T-cell (primary cell): ENCODE data around the gene YWHAH. TPM values are rescaled to one million over a fixed set of nuclear protein-coding genes. Genes with fewer than 3 reads are reported as not detected.
A peak's percentile ranks its signal among the peaks of the same experiment; 100 is the strongest.

Source experiments
- ATAC-seq, 4 experiments: fragments of 200-7000 bp in 3 of 4; fragments of 150-1000 bp in 1 of 4; cut with Tn5 transposase; replicated peaks in 1 of 4; 1 replicate in 3 of 4; 2 replicates in 1 of 4; pipeline ENCODE4 v1.10.0; 2021; ENCODE audit warnings: moderate library complexity in 3 of 4, mild to moderate bottlenecking in 2 of 4, moderate number of reproducible peaks in 1 of 4
- CTCF ChIA-PET, 2 donors: fragments of 300-600 bp; sonication (Branson Sonifier 250); formaldehyde crosslinking; loops; one replicate each; lab custom pipeline; 2022; ENCODE audit warnings: antibody characterized with exemption in 2 of 2; lab: Charles Lee
- POLR2A ChIA-PET, 2 donors: fragments of 300-600 bp; sonication (Branson Sonifier 250); formaldehyde crosslinking; loops; one replicate each; lab custom pipeline; 2022; ENCODE audit warnings: antibody characterized with exemption in 2 of 2; lab: Charles Lee
- DNase-seq, 35 experiments: peaks; one replicate each; pipeline versions ENCODE4 v3.0.0 to v3.0.0-alpha.2; 2013 to 2023
- H3K27ac ChIP-seq: one replicate; pipeline ENCODE4 v1.5.1; 2013; ENCODE audit warnings: low read length
- H3K27me3 ChIP-seq, 2 experiments: replicated peaks in 1 of 2; 1 replicate in 1 of 2; 2 replicates in 1 of 2; pipeline versions ENCODE4 v1.6.1 to v1.7.0; 2013; ENCODE audit warnings: low read length in 1 of 2, mixed read lengths in 1 of 2; ENCODE audit not compliant: control insufficient read depth in 2 of 2, insufficient read depth in 2 of 2; ENCODE audit errors: extremely low read depth in 1 of 2
- H3K36me3 ChIP-seq, 2 donors: 1 replicate in 1 of 2; 2 replicates in 1 of 2; pipeline versions ENCODE4 v1.6.1 to v1.7.0; 2013; ENCODE audit warnings: low read length in 1 of 2; ENCODE audit not compliant: control insufficient read depth in 2 of 2, insufficient read depth in 1 of 2; ENCODE audit errors: extremely low read depth in 1 of 2
- H3K4me1 ChIP-seq, 2 experiments: 1 replicate in 1 of 2; 2 replicates in 1 of 2; pipeline versions ENCODE4 v1.6.1 to v1.7.0; 2013; ENCODE audit warnings: low read length in 2 of 2, mixed read lengths in 1 of 2; ENCODE audit not compliant: insufficient read depth in 2 of 2, control insufficient read depth in 1 of 2; ENCODE audit errors: extremely low read depth in 1 of 2
- H3K4me3 ChIP-seq, 2 donors: 1 replicate in 1 of 2; 2 replicates in 1 of 2; pipeline versions ENCODE4 v1.5.1 to v1.7.0; 2013; ENCODE audit warnings: mild to moderate bottlenecking in 2 of 2, low read length in 1 of 2, moderate library complexity in 1 of 2; ENCODE audit not compliant: control insufficient read depth in 1 of 2; ENCODE audit errors: extremely low read depth in 1 of 2
- H3K9me3 ChIP-seq: 2 replicates; pipeline ENCODE4 v1.7.0; 2013
- H3K27ac Mint-ChIP-seq, 2 donors: one replicate each; pipeline ENCODE4 v1.8.0; 2020 to 2021; ENCODE audit warnings: mild to moderate bottlenecking in 2 of 2, mixed read lengths in 2 of 2
- H3K27me3 Mint-ChIP-seq, 2 donors: one replicate each; pipeline ENCODE4 v1.8.0; 2021 to 2022; ENCODE audit warnings: mixed read lengths in 2 of 2
- H3K36me3 Mint-ChIP-seq: one replicate; pipeline ENCODE4 v1.8.0; 2021; ENCODE audit warnings: mixed read lengths
- H3K4me1 Mint-ChIP-seq, 3 donors: one replicate each; pipeline ENCODE4 v1.8.0; 2020 to 2022; ENCODE audit warnings: mixed read lengths in 3 of 3, mild to moderate bottlenecking in 1 of 3
- H3K4me3 Mint-ChIP-seq, 3 donors: one replicate each; pipeline ENCODE4 v1.8.0; 2020 to 2022; ENCODE audit warnings: mild to moderate bottlenecking in 3 of 3, mixed read lengths in 3 of 3, moderate library complexity in 3 of 3
- H3K9me3 Mint-ChIP-seq, 3 donors: one replicate each; pipeline ENCODE4 v1.8.0; 2020 to 2022; ENCODE audit warnings: mixed read lengths in 3 of 3
- WGBS: methylation state at CpG from one replicate; pipeline ENCODE4 v1.1.5; 2013; ENCODE audit warnings: missing lambda C conversion rate; ENCODE audit not compliant: insufficient coverage; 5-methylcytosine and 5-hydroxymethylcytosine counted together
- total RNA-seq, 35 experiments: library from RNA in 6 of 35; stranded (reverse) in 6 of 35; fragments of 120-200 nt in 1 of 35; gene quantifications; one replicate each; pipeline versions ENCODE4 v1.2.1 to v1.2.4 and lab custom pipeline; 2013 to 2026

Gene YWHAH
- total RNA-seq, 5 donors from 2014 or later (not counting 1 experiment from before 2014, with no cell fraction given): 17.7 to 49.5 (median 42.1) TPM

DNA sequence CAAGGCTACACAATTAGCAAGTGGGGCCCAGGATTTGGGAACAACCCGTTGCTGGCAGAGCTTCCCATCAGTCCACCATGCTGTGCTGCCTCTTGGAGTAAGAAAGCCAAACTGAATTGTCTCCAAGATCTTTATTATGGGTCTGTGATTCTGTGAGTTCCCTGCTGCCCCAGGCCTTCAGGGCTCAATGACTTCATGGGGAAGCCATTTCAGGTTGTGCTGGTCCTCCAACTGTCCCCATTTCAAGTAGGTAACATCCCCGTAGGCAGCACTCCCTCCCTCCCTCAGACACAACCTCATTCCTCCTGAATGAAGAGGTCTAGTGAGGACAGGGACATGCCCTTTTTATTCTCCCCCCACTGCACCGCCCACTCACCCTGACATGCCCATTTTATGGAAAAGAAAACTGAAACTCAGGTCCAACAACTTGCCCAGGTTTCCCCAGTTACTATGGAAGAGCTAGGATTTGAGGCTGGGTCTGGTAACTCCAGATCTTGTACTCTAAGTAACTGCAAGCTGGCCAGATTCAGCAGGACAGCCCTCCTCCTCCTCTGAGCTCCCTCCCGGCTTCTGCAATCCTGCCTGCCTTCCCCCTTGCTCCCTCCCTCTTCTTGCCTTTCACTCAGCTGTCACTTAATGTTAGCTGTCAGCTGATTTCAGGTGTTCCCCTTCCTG is 8.2 kb upstream of the YWHAH start:
- DNase-seq (no peak), ATAC-seq (no peak)
- 92% methylated on average over 2 of the region's 4 CpGs for WGBS
- CTCF ChIA-PET: no interaction called here
- H3K9me3 ChIP-seq: no peaks in the 10 kb centered on the region
- POLR2A ChIA-PET: interaction anchor here in 1 of 2 donors (0.6 kb wide), 1 partner anchor 73 kb away, joined by 3 read pairs; no protein-coding TSS in a partner anchor
- H3K27me3 ChIP-seq: peaks cover 0 to 9% of the 10 kb centered on the region in 2 experiments
- H3K4me1 ChIP-seq: no peaks in the 10 kb centered on the region
- no peak overlapping the region for H3K27ac ChIP-seq
- Mint-ChIP-seq H3K36me3 (no peaks in the 10 kb centered on the region), H3K4me3 (no peak overlapping the region), H3K4me1 (no peaks in the 10 kb centered on the region), H3K9me3 (no peaks in the 10 kb centered on the region), H3K27me3 (peaks cover 3 to 4% of the 10 kb centered on the region in 2 donors), H3K27ac (no peak overlapping the region)
- H3K4me3 ChIP-seq: no peak overlapping the region
- no peaks in the 10 kb centered on the region for H3K36me3 ChIP-seq

DNA sequence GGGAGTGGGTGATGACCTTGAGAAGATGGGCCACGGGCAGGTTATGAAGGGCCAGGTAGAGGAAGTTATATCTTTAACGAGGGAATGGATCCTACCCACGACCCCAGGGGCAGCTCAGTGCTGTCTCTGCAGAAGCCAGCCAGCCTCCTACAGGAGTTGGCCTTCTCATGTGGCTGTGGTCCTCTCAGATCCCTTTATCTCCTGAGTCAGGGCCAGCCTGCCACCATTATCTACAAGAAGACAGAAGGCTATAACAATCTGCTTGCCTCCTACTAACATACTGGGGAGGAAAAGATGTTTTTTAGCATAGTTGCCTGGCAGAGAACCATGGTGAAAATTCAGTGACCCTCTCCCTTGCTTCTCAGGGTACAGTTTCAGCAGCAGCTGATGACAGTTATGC is 7.0 kb upstream of the YWHAH start:
- Mint-ChIP-seq H3K4me1 (peaks cover 0 to 5% (median 0%) of the 10 kb centered on the region in 3 donors), H3K27me3 (peaks cover 0 to 3% of the 10 kb centered on the region in 2 donors)
- CTCF ChIA-PET: no interaction called here

DNA sequence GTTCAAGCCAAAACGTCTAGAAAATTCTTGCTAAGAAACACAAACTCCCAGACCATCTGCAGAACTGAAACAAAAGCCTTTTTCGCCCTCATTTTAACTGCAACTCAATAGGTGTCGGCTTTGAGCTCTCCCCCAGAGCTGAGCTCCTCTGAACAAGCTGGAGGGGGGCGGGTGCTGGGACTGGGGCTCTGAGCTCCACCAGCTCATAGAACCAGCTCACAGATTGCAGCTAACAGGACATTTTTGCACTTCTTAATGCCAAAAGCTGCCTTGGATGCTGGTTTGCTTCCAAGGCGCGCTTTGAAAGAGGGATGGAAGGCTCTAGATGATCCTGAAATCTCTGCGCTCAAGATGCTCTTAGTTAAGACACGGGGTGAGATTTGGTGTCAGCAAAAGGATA is 6.0 kb upstream of the YWHAH start:
- WGBS: 71% methylated on average over 3 of the region's 8 CpGs
- Histone ChIP-seq H3K36me3 (no peaks in the 10 kb centered on the region), H3K9me3 (no peaks in the 10 kb centered on the region), H3K27me3 (peaks cover 0 to 1% of the 10 kb centered on the region in 2 experiments), H3K4me1 (peaks cover 0 to 2% of the 10 kb centered on the region in 2 experiments), H3K27ac (no peak overlapping the region), H3K4me3 (no peak overlapping the region)
- H3K27ac Mint-ChIP-seq: no peak overlapping the region
- DNase-seq (no peak), ATAC-seq (no peak)
- POLR2A ChIA-PET: no interaction called here
- CTCF ChIA-PET: interaction anchor here in 1 of 2 donors (0.5 kb wide), 1 partner anchor 126 kb away, joined by 4 read pairs; no protein-coding TSS in a partner anchor
- H3K9me3 Mint-ChIP-seq: no peaks in the 10 kb centered on the region
- peaks cover 0 to 8% (median 3%) of the 10 kb centered on the region in 3 donors for H3K4me1 Mint-ChIP-seq
- H3K4me3 Mint-ChIP-seq: no peak overlapping the region
- peaks cover 0 to 3% of the 10 kb centered on the region in 2 donors for H3K27me3 Mint-ChIP-seq
- no peaks in the 10 kb centered on the region for H3K36me3 Mint-ChIP-seq

More for the DNA sequence above, 7.0 kb upstream of the YWHAH start:
- Histone ChIP-seq H3K4me3 (no peak overlapping the region), H3K36me3 (no peaks in the 10 kb centered on the region), H3K27ac (no peak overlapping the region), H3K27me3 (peaks cover 0 to 5% of the 10 kb centered on the region in 2 experiments), H3K4me1 (no peaks in the 10 kb centered on the region), H3K9me3 (no peaks in the 10 kb centered on the region)
- Mint-ChIP-seq H3K9me3 (no peaks in the 10 kb centered on the region), H3K4me3 (no peak overlapping the region), H3K27ac (no peak overlapping the region), H3K36me3 (no peaks in the 10 kb centered on the region)
- 80% methylated on average over 1 of the region's 3 CpGs for WGBS
- ATAC-seq (no peak), DNase-seq (no peak)
- POLR2A ChIA-PET: no interaction called here

DNA sequence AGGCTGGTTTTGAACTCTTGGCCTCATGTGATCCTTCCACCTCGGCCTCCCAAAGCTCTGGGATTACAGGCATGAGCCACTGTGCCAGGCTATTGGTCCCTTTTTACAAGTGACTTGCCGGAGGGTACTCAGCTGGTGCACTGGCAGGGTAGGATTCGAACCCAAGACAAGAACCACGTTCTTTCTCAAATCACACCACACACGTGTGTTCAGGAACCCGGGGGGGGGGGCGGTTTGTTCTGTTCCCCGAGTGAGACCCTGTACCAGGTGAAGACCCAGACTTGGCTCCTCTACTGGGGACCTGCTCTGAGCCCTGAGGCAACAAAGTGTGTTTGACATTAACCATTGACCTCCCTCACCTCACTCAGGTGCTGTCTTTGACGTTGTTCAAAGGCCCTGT is 3.8 kb upstream of the YWHAH start:
- ChIA-PET CTCF (no interaction called here), POLR2A (no interaction called here)
- Histone ChIP-seq H3K4me3 (no peak overlapping the region), H3K9me3 (no peaks in the 10 kb centered on the region), H3K27me3 (no peaks in the 10 kb centered on the region), H3K4me1 (peaks cover 6 to 14% of the 10 kb centered on the region in 2 experiments), H3K36me3 (no peaks in the 10 kb centered on the region), H3K27ac (no peak overlapping the region)
- H3K27me3 Mint-ChIP-seq: peaks cover 0 to 3% of the 10 kb centered on the region in 2 donors
- H3K27ac Mint-ChIP-seq: no peak overlapping the region
- DNase-seq (no peak), ATAC-seq (no peak)
- WGBS: 93% methylated on average over 7 of the region's 9 CpGs
- peaks cover 0 to 15% (median 7%) of the 10 kb centered on the region in 3 donors for H3K4me1 Mint-ChIP-seq
- no peaks in the 10 kb centered on the region for H3K9me3 Mint-ChIP-seq
- no peaks in the 10 kb centered on the region for H3K36me3 Mint-ChIP-seq
- no peak overlapping the region for H3K4me3 Mint-ChIP-seq

DNA sequence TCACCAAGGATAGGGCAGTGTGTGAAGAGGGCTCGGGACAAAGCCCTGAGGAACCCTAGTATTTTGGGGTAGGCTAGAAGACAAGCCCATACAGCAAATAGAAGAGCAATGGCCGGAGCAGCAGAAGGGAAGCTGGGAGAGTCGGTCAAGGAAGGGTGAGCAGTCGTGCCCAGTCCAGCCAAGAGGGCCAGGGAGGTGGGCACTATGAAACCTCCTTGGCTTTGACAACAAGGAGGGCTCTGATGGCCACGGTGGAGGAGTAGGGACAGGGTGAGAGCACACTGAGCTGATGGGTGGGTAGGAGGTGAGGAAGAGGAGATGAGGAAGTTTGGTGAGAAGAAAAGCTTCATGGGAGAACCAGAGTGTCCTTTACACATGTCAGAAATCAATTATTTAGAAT is 2.2 kb upstream of the YWHAH start:
- ChIA-PET CTCF (interaction anchor here in 1 of 2 donors (1.1 kb wide), 1 partner anchor 35 kb away, joined by 4 read pairs; no protein-coding TSS in a partner anchor), POLR2A (no interaction called here)
- no peaks in the 10 kb centered on the region for H3K36me3 Mint-ChIP-seq
- DNase-seq: no peak
- H3K27me3 Mint-ChIP-seq: peaks cover 0 to under 1% of the 10 kb centered on the region in 2 donors
- peak overlapping the region in 2 of 3 donors; percentile 21 to 39 for H3K4me3 Mint-ChIP-seq
- H3K4me1 Mint-ChIP-seq: peaks cover 2 to 18% (median 9%) of the 10 kb centered on the region in 3 donors
- no peak overlapping the region for H3K27ac ChIP-seq
- H3K9me3 ChIP-seq: no peaks in the 10 kb centered on the region
- H3K9me3 Mint-ChIP-seq: no peaks in the 10 kb centered on the region
- H3K36me3 ChIP-seq: no peaks in the 10 kb centered on the region
- ATAC-seq: no peak
- 94% methylated on average over 4 of the region's 5 CpGs for WGBS
- H3K27me3 ChIP-seq: no peaks in the 10 kb centered on the region
- H3K4me1 ChIP-seq: peaks cover 6 to 27% of the 10 kb centered on the region in 2 experiments
- no peak overlapping the region for H3K4me3 ChIP-seq
- peak overlapping the region in 1 of 2 donors; percentile 81 for H3K27ac Mint-ChIP-seq

DNA sequence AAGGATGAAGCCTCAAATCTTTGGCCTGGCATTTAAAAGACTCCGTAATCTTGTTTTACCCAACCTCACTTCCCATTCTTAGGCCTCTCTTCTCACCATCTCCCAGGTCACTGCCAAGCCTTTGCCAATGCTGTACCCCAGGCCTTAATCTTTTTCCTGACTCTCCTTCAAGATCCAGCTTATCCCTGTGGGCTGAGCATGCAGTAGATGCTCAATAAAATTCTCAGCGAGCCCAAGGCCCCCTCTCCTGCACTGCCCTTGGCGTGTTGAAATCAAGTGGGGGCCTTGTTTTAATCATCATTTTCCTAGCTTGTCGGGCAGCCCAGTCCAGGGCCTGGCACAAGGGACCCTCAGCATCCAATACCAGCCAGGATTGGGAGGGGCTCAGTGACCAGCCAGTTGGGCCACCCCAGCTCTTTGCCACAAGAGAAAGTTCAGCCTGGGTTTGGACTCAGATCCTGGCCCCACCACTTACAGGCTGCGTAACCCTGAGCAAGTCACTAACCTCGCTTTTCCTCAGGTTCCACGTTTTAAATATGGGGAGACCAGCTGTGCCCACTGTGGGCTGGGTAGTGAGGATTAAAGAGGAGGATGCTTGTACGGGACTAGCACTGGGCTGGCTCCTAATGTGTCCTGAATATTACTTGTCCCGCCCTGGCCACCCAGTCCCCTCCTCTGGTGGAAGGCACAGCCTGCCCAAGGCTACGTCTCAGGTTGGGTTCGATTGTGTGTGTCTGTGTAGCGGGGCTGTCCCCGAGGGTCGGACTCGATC is 943 bp upstream of the YWHAH start:
- DNase-seq (no peak), ATAC-seq (no peak)
- Histone ChIP-seq H3K4me1 (peaks cover 6 to 27% of the 10 kb centered on the region in 2 experiments), H3K9me3 (no peaks in the 10 kb centered on the region), H3K36me3 (peaks cover 0 to 2% of the 10 kb centered on the region in 2 donors), H3K4me3 (peak overlapping the region; percentile 35 to 79), H3K27me3 (no peaks in the 10 kb centered on the region), H3K27ac (peak overlapping the region; percentile 82)
- Mint-ChIP-seq H3K27me3 (no peaks in the 10 kb centered on the region), H3K4me3 (peak overlapping the region in 2 of 3 donors; percentile 88 to 93), H3K27ac (peak overlapping the region; percentile 59 to 77), H3K9me3 (no peaks in the 10 kb centered on the region), H3K36me3 (peaks cover under 1% of the 10 kb centered on the region), H3K4me1 (peaks cover 8 to 25% (median 14%) of the 10 kb centered on the region in 3 donors)
- POLR2A ChIA-PET: no interaction called here
- CTCF ChIA-PET: interaction anchor here in 1 of 2 donors (0.7 to 1.1 kb wide), 2 partner anchors 27 to 282 kb away, joined by 3 to 4 read pairs; partner anchors contain the start of gene PISD
- WGBS: 38% methylated on average over 11 of the region's 15 CpGs
